ENCODE data around the gene CSAD.

CSAD gene

DNA sequence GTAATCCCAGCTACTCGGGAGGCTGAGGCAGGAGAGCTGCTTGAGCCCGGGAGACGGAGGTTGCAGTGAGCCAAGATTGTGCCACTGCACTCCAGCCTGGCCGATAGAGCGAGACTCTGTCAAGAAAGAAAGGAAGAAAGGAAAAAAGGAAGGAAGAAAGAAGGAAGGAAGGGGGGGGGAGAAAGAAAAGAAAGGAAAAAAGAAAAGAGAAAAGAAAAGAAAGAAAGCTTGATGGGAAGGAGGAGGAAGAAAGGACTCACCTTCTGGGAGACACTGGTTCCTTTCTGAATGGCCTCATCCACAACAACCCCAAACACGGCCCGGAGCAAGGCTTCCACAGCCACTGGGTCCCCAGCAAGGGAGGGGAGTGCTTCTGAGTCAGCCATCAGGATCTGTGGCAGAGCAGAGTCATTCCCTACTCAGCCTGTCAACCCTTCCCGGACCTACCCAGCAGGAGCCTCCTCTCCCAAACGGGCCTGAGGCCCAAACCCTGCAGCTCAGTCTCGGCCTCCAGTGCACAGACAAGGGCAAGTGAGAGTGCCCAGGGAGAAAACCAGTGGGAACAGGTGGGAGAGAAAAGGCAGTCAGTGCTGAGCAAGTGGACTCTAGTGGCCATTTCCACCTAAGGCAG lies 7.5 kb downstream of the CSAD start:
- no peak for TF ChIP-seq POLR2AphosphoS5 (IDR thresholded peaks at IDR 0.05; ENCODE audit: low read depth, low read length)
- TF ChIP-seq FOXP2 (optimal IDR thresholded peaks at IDR 0.05; ENCODE audit: borderline replicate concordance, extremely low read depth, extremely low read length, insufficient read depth), result no peak
- no peak for TF ChIP-seq SIN3A (IDR thresholded peaks at IDR 0.05; ENCODE audit: borderline replicate concordance, insufficient read depth, low read length)
- no peak for TF ChIP-seq REST (IDR thresholded peaks at IDR 0.05; ENCODE audit: insufficient read depth in 1 of 2, low read depth in 2 of 2, low read length in 2 of 2)
- no peak for TF ChIP-seq TAF1 (IDR thresholded peaks at IDR 0.05; ENCODE audit: borderline replicate concordance, insufficient read depth, low read length)

DNA sequence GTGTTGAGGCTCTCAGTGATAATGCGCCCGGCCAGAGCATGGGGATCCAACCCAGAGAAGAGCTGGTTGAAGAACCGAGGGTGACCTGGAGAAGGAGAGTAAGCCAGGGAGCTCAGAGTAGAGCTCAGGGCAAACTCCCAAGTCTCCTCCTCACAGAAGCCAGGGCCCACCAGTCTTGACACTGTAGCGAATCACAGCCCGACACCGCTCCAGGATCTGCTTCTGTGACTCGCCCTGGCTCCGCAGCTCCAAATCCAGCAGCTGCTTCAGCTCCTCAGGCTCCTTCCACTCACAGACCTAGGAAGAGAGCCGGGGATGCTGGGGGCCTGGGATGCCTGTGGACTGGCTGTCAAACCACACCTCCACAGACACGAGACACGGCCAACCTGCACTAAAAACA lies 8.4 kb downstream of the CSAD start:
- TF ChIP-seq SIN3A (IDR thresholded peaks at IDR 0.05; ENCODE audit: borderline replicate concordance, insufficient read depth, low read length), result no peak
- no peak for TF ChIP-seq POLR2AphosphoS5 (IDR thresholded peaks at IDR 0.05; ENCODE audit: low read depth, low read length)
- TF ChIP-seq TAF1 (IDR thresholded peaks at IDR 0.05; ENCODE audit: borderline replicate concordance, insufficient read depth, low read length), result no peak
- no peak for TF ChIP-seq FOXP2 (optimal IDR thresholded peaks at IDR 0.05; ENCODE audit: borderline replicate concordance, extremely low read depth, extremely low read length, insufficient read depth)
- no peak for TF ChIP-seq REST (IDR thresholded peaks at IDR 0.05; ENCODE audit: insufficient read depth in 1 of 2, low read depth in 2 of 2, low read length in 2 of 2)

DNA sequence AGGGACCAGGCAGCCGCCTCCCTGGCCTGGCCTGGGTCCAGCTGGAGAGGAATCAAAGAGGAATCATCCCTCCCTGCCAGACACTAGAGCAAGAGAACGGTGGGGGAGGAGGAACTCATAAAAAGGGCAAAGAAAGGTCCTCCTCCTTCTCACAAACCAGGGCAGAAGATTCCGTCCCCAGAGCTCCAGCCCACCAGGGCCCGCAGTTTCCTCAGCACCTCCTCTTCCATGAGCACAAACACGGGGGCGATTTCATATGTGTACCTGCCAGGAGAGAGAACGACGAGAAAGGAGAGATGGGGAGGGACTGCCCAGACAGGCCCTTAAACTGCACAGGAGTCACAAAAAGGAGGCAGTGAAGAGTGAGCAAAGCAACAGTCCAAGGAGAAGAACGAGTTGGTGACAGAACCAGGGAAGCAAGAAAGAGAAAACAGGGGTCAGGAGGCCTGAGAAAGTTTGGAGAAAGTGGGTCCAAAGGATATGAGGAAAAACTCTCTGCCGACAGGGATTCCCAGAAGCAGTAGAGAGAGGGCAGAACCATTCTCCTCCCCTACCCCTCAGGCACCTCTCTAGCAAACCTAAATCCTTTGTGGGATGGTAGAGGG lies 8.9 kb downstream of the CSAD start:
- no peak for TF ChIP-seq FOXP2 (optimal IDR thresholded peaks at IDR 0.05; ENCODE audit: borderline replicate concordance, extremely low read depth, extremely low read length, insufficient read depth)
- no peak for TF ChIP-seq TAF1 (IDR thresholded peaks at IDR 0.05; ENCODE audit: borderline replicate concordance, insufficient read depth, low read length)
- TF ChIP-seq REST (IDR thresholded peaks at IDR 0.05; ENCODE audit: insufficient read depth in 1 of 2, low read depth in 2 of 2, low read length in 2 of 2), result no peak
- TF ChIP-seq POLR2AphosphoS5 (IDR thresholded peaks at IDR 0.05; ENCODE audit: low read depth, low read length), result no peak
- no peak for TF ChIP-seq SIN3A (IDR thresholded peaks at IDR 0.05; ENCODE audit: borderline replicate concordance, insufficient read depth, low read length)

GRCh38 chr12:53170876-53171724 lies 9.6 kb downstream of the CSAD start:
- TF ChIP-seq TAF1 (IDR thresholded peaks at IDR 0.05; ENCODE audit: borderline replicate concordance, insufficient read depth, low read length) (no peak), SIN3A (IDR thresholded peaks at IDR 0.05; ENCODE audit: borderline replicate concordance, insufficient read depth, low read length) (no peak), POLR2AphosphoS5 (IDR thresholded peaks at IDR 0.05; ENCODE audit: low read depth, low read length) (no peak), FOXP2 (optimal IDR thresholded peaks at IDR 0.05; ENCODE audit: borderline replicate concordance, extremely low read depth, extremely low read length, insufficient read depth) (no peak), REST (IDR thresholded peaks at IDR 0.05; ENCODE audit: insufficient read depth in 1 of 2, low read depth in 2 of 2, low read length in 2 of 2) (no peak)

Measured in PFSK-1 (cell line).